ENCODE results near the gene SLC16A3.

Gene SLC16A3

GRCh38 chr17:82216301-82217119, 12.3 kb upstream of the SLC16A3 start:
- no peak for TF ChIP-seq GABPA (IDR thresholded peaks at IDR 0.05; ENCODE audit: low read depth)
- TF ChIP-seq CTCF (IDR thresholded peaks at IDR 0.05; ENCODE audit: insufficient read depth, low read length): no peak
- TF ChIP-seq POLR2AphosphoS5 (IDR thresholded peaks at IDR 0.05; ENCODE audit: low read depth): peak; percentile 73
- peak; percentile 98 for TF ChIP-seq SPI1 (IDR thresholded peaks at IDR 0.05; ENCODE audit: borderline replicate concordance, low read depth)
- no peak for TF ChIP-seq REST (IDR thresholded peaks at IDR 0.05; ENCODE audit: insufficient replicate concordance, low read depth)
- no peak overlapping the region for H3K4me3 ChIP-seq (replicated peaks; ENCODE audit: insufficient read depth, low read length)
- H3K27me3 ChIP-seq (ENCODE audit: insufficient read depth, poor library complexity, severe bottlenecking): no peaks in the 10 kb centered on the region
- H3K27ac ChIP-seq (replicated peaks): peak overlapping the region; percentile 97
- peak; percentile 98 for DNase-seq (ENCODE audit: low read depth in 1 of 2, low spot score in 1 of 2)

GRCh38 chr17:82217120-82217529, 11.7 kb upstream of the SLC16A3 start:
- Histone ChIP-seq H3K4me3 (replicated peaks; ENCODE audit: insufficient read depth, low read length) (no peak overlapping the region; the same call in 1 of the 2 replicates), H3K27ac (replicated peaks) (peak overlapping the region; percentile 97), H3K27me3 (ENCODE audit: insufficient read depth, poor library complexity, severe bottlenecking) (no peaks in the 10 kb centered on the region)
- TF ChIP-seq POLR2AphosphoS5 (IDR thresholded peaks at IDR 0.05; ENCODE audit: low read depth): no peak
- no peak for TF ChIP-seq SPI1 (IDR thresholded peaks at IDR 0.05; ENCODE audit: borderline replicate concordance, low read depth)
- TF ChIP-seq CTCF (IDR thresholded peaks at IDR 0.05; ENCODE audit: insufficient read depth, low read length): no peak
- no peak for TF ChIP-seq REST (IDR thresholded peaks at IDR 0.05; ENCODE audit: insufficient replicate concordance, low read depth)
- no peak for TF ChIP-seq GABPA (IDR thresholded peaks at IDR 0.05; ENCODE audit: low read depth)
- no peak for DNase-seq (ENCODE audit: low read depth in 1 of 2, low spot score in 1 of 2)

DNA sequence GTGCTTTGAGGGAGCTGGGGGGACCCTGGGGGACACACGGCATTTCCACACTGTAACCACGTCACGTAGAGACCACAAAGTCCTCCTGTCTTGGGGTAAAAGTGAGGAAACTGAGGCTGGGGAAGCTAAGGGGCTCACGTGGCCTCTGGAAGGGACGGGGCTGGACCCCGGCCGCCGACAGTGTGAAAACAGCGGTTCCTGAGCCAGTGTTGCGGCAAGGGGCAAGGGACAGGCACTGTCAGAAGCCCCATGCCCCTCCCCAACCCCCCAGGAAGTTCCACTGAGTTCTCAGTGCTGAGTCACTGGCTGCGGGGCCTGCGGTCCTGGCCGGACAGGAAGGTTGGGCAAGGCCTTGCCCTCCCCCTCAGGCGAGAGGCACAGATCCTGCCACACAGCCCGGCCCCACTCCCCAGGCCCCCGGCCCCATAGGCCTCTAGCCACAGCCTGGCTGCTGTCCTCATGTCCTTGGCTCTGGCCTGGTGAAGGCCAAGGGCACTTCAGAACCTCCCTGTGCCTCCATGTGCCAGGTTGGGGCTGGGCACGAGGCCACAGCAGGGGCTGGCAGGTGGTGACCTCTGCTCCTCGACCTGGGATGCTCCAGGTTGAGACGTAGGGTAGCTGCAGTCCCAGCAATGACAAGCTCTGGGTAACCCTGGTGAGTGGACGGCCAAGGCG, 11.2 kb upstream of the SLC16A3 start:
- H3K27me3 ChIP-seq (ENCODE audit: insufficient read depth, poor library complexity, severe bottlenecking): no peaks in the 10 kb centered on the region
- no peak overlapping the region; the same call in 1 of the 2 replicates for H3K4me3 ChIP-seq (replicated peaks; ENCODE audit: insufficient read depth, low read length)
- TF ChIP-seq SPI1 (IDR thresholded peaks at IDR 0.05; ENCODE audit: borderline replicate concordance, low read depth) (no peak), REST (IDR thresholded peaks at IDR 0.05; ENCODE audit: insufficient replicate concordance, low read depth) (no peak), CTCF (IDR thresholded peaks at IDR 0.05; ENCODE audit: insufficient read depth, low read length) (no peak), GABPA (IDR thresholded peaks at IDR 0.05; ENCODE audit: low read depth) (no peak), POLR2AphosphoS5 (IDR thresholded peaks at IDR 0.05; ENCODE audit: low read depth) (no peak; the same call in 1 of the 2 replicates)
- peak overlapping the region; percentile 97 for H3K27ac ChIP-seq (replicated peaks)
- peak; percentile 90 to 94 for DNase-seq (ENCODE audit: low read depth in 1 of 2, low spot score in 1 of 2)

Measured in HL-60 (cell line).